ENCODE measurements around the gene UFSP1.

DNA sequence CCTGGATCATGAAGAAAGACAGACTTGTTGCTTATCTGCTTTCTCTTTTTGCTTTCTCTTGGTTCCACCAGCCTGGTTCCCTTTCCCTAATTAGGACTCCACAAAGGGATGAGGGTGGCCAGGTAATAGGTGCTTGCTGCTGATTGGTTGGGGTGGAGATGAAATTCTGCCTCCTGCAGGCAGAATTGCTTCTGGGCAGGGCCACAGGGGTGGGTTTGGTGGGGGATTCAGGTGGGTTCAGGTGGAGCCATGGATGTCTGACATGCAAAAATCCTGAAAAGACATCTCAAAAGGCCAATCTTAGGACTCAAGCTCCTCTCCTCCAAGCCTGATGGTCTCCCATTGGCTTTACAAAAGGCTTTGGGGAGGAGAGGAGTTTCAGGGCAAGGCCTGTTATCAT, 31.5 kb upstream of the UFSP1 start:
- TF ChIP-seq EZH2phosphoT487 (conservative IDR thresholded peaks at IDR 0.05; ENCODE audit: low read length) = no peak
- TF ChIP-seq, protein P1, sequence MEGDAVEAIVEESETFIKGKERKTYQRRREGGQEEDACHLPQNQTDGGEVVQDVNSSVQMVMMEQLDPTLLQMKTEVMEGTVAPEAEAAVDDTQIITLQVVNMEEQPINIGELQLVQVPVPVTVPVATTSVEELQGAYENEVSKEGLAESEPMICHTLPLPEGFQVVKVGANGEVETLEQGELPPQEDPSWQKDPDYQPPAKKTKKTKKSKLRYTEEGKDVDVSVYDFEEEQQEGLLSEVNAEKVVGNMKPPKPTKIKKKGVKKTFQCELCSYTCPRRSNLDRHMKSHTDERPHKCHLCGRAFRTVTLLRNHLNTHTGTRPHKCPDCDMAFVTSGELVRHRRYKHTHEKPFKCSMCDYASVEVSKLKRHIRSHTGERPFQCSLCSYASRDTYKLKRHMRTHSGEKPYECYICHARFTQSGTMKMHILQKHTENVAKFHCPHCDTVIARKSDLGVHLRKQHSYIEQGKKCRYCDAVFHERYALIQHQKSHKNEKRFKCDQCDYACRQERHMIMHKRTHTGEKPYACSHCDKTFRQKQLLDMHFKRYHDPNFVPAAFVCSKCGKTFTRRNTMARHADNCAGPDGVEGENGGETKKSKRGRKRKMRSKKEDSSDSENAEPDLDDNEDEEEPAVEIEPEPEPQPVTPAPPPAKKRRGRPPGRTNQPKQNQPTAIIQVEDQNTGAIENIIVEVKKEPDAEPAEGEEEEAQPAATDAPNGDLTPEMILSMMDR (IDR thresholded peaks at IDR 0.05; ENCODE audit: insufficient read depth, low read length, poor library complexity, severe bottlenecking) = no peak

Data from SU-DHL-6 (cell line).